ENCODE results near the gene GNB1.

- TF ChIP-seq ESRRA (CRISPR knock-in tag; IDR thresholded peaks at IDR 0.05; ENCODE audit: borderline replicate concordance): no peak
- TF ChIP-seq ATF3 (CRISPR knock-in tag; conservative IDR thresholded peaks at IDR 0.05): no peak
- TF ChIP-seq FOXK1 (CRISPR knock-in tag; IDR thresholded peaks at IDR 0.05): no peak
- no peak for TF ChIP-seq NR3C1 (CRISPR knock-in tag; conservative IDR thresholded peaks at IDR 0.05; ENCODE audit: low read depth)
- TF ChIP-seq USF2 (CRISPR knock-in tag; IDR thresholded peaks at IDR 0.05): no peak
- no peak for TF ChIP-seq CTCF (IDR thresholded peaks at IDR 0.05)
- no peak for TF ChIP-seq JAZF1 (CRISPR knock-in tag; IDR thresholded peaks at IDR 0.05)
- TF ChIP-seq ZSCAN18 (CRISPR knock-in tag; IDR thresholded peaks at IDR 0.05): no peak
- TF ChIP-seq PREB (CRISPR knock-in tag; IDR thresholded peaks at IDR 0.05; ENCODE audit: borderline replicate concordance): no peak
- TF ChIP-seq NFE2L1 (CRISPR knock-in tag; IDR thresholded peaks at IDR 0.05): no peak
- TF ChIP-seq SP1 (CRISPR knock-in tag; conservative IDR thresholded peaks at IDR 0.05): no peak
- TF ChIP-seq KAT7 (CRISPR knock-in tag; IDR thresholded peaks at IDR 0.05; ENCODE audit: borderline replicate concordance): no peak
- no peak for TF ChIP-seq ZNF263 (CRISPR knock-in tag; IDR thresholded peaks at IDR 0.05; ENCODE audit: low read depth)
These were observed 57.0 kb downstream of the GNB1 start for GRCh38 chr1:1833916-1834325.

Data from WTC11 (cell line).